GM12801 (cell line): ENCODE results near the gene GCLM.

Experiments used
- CTCF ChIP-seq: IDR thresholded peaks from one replicate; pipeline ENCODE4 v1.5.1; 2011; ENCODE audit warnings: control low read depth; ENCODE audit not compliant: insufficient read length; ENCODE audit errors: extremely low read depth

GCLM gene

GRCh38 chr1:93909146-93910050, at the start of gene GCLM:
GCLM (minus strand) TSS chr1:93909430; CDS start chr1:93909163, 267 bp downstream.
- TF ChIP-seq CTCF = no peak

GRCh38 chr1:93958726-93959100, 49.5 kb upstream of the GCLM start:
- TF ChIP-seq CTCF = no peak

GRCh38 chr1:93958032-93958725, 48.9 kb upstream of the GCLM start:
- no peak for TF ChIP-seq CTCF

GRCh38 chr1:93955765-93956164, 46.5 kb upstream of the GCLM start:
- TF ChIP-seq CTCF = no peak

GRCh38 chr1:93938461-93939145, 29.4 kb upstream of the GCLM start:
- TF ChIP-seq CTCF = no peak

- no peak for TF ChIP-seq CTCF
These were observed 28.8 kb upstream of the GCLM start for GRCh38 chr1:93937997-93938396.

GRCh38 chr1:93925206-93925605, 16.0 kb upstream of the GCLM start:
- no peak for TF ChIP-seq CTCF
